NCI-H748 (cell line): ENCODE measurements around the gene INTS6.
"Not testable (repeated sequence)": the region's sequence is repeated elsewhere in the genome, so short reads cannot be mapped to it uniquely, and the experiment has no call there.

ENCODE experiments used
- DNase-seq: peaks from one replicate; lab custom pipeline; 2025; ENCODE audit not compliant: unreplicated experiment; lab: John Stamatoyannopoulos, UW

The INTS6 gene

DNA sequence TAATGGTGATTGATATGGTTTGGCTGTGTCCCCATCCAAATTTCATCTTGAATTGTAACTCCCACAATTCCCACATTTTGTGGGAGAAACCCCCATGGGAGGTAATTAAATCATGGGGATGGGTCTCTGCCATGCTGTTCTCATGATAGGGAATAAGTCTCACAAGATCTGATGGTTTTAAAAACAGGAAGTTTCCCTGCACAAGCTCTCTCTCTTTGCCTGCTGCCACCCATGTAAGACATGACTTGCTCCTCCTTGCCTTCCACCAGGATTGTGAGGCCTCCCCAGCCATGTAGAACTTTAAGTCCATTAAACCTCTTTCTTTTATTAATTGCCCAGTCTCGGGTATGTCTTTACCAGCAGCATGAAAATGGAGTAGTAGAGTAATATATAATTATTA, 37.5 kb downstream of the INTS6 start:
- DNase-seq, result not testable (repeated sequence)

DNA sequence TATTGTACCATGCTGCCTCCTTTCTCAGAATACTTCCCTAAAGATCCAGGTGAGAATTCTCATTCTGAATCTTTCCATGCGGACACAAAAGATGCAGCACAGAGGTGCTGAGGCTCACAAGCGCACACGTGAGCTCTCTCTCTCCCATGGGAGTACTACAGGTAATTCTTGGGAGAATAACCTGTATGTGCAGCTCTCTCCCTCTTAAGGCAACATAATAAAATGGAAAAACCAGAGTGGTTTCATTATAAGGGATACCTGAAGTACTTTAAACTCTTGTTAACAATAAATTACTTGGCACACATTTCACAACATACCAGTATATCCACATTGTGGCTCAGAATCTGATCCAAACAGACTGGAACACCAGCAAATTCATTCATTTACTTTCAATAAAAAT, 40.4 kb downstream of the INTS6 start:
- DNase-seq, result no peak

DNA sequence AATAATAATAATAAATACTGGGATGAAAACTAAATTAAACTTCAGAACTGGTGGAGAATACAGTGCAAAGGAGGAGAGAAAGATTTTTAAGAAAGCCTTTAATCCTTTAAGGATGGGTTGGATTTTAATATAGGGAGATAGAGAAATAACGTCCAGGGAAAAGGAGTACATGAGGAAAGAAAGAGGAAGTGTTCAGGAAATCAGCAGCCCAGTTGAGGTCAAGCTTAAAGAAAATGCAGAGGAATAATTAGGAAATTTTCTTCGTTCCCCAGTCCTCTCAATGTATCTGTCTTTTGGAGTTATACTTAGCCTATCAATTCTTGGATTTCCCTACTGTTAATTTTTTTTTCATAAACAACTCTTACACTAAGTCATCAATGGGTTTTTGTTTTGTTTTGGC, 47.7 kb downstream of the INTS6 start:
- no peak for DNase-seq

DNA sequence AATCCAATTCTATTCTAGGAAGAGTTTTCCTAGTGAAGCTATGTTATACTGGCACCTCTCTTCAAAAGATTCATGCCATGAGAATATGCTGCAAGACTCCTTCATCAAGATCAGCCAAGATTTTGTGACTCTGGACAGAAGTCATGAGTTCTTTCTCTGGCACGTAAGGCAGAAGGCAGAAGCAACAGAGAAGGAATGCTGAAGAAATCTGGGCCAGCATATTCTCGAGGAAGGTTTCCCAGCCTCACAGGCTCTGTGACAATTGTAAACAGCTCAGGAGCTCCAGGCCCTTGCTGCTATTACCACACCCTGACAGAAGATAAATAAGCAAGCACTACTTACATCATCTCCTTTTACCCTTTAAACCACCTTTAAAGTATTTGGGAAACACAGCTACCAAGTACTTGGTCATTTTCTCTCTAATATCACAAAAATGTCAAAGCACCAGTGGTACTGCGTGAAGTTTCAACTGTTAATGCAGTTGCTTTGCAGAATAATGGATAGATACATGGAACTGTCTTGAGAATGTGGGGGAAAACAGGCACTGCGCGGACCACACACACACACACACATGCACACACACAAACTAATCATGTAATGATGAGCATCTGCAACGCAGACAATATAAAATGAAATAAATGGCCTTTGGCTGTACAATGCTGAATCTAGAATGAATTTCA, 55.4 kb downstream of the INTS6 start:
- no peak for DNase-seq

DNA sequence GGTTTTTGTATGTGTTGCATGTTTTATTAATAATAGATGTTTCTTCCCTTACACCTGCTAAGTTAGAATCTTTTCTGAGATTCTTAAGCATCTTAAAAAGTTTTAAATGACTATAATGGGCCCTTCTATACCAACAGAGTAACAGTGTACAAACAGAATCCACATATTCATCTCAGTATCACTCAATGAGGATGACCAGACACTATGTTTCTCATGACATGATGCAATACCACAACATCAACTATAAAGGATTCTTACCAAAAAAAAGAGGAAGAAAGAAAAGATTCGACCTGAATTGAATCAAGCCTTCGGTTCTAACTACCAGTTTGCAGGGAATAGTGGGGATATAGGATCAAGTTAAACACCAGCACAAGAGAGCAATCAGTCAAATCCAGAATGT, 56.5 kb downstream of the INTS6 start:
- DNase-seq, result no peak

DNA sequence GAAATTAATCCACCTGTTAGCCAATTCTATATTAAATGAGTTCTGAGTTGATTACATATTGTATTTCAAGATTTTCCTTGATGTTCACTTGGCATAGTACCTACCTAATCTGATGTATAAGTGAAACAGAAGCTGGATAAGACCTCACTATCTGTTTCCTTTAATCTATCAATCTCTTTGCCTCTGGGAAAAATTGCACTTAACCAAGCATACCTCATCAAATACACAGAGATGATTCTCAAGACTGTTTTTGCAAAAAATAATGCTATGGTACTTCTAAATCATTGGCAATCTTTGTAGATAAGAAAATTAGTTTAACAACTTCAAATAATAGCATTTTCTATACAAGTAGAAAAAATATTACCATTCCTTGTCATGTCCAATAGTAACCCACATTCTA, 58.1 kb downstream of the INTS6 start:
- no peak for DNase-seq

DNA sequence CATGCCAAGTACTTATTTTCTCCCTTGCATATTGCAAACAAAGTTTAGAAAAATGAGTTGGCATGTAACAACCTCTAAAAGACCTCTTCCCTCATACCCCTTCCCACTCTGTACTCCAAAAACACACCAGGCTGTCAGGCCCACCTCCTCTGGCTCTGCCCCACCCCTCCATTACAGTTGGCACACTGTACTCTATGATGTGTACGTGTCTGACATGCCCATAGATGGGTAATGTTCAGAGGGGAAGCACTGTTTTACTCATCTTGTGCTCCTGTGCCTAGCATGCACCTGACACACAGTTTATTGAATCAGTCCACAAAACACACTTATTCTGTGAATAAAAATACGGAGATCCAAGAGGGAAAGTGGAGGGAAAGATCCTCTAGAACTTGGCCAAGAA, 67.7 kb downstream of the INTS6 start:
- DNase-seq, result no peak

DNA sequence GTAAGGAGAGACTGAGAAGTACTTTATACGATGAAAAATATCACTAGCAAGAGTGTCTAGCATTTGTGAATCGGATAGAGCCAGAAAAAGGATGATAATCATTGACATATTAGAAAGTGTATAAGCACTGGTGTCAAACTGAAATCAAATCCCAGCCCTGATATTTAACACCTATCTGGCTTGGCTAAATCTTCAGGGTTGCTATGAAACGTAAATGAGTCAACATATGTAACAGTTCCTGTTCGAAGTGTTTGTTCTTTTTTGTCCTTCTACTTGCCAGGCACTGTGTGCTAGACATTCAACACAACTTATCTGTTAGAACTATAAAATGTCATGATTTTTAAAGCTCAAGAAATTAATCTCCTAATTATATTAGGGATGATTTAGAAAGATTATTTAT, 72.6 kb downstream of the INTS6 start:
- DNase-seq, result peak; percentile 63

DNA sequence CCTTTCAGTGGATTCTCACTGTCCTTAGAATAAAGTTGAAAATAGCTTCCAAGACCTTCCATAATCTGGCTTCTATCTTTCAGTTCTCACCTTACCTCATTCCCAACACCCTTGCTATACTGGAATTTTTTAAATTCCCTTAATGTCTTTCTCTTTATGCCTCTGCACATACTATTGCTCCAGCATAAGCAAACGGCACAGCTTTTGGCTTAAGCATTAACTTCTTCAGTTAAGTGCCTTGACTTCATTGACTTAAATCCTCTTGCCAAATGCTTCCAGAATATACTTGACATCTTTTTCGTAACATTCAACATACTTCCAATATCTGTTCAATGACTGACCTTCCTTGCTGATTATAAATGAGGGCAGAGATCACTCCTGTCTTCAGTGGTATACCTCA, 79.4 kb downstream of the INTS6 start:
- no peak for DNase-seq

DNA sequence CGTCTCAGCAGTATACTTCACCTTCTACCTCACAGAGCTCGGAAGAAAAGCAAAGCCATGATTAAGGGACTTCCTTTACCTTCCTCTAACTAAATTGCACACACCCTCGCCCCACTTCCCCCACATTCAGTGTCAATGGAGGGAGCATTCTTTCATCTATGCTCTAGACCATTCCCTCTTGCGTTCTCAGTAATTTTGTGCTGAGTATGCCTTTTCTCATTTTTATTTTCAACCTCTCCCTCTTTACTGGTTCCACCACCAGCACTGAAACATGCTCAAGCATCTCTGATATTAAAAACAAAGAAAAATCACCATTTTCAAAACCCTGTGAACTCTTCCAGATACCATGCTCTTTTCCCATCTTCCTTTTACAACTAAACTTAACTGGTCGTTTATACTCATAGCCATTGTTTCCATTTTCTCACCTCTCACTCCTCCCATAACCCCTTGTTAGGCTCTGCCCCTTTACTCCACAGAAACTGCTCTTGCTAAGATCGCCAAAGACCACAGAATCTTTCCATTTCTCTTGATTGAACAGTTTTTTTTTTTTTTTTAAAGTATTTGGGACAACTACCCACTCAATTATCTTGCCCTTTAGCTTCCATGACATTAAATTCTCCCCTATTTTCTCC, 81.0 kb downstream of the INTS6 start:
- no peak for DNase-seq

DNA sequence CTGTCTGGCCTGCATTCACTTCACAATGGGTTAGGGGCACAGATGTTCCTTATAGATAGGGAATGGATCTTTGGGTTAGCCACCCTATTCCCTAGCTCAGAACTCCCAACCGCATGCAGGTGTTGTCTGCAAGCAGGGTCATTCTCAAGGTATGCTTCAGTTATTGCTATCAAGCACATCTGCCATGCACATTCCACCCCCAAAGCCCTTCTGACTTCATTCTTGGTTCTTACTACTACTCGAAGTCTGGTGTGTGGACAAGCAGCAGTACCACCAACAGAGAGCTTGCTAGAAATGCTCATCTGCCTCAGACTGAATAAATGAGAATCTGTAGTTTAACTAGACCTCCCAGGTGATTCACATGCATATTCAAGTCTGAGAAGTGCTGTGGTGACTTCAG, 82.0 kb downstream of the INTS6 start:
- DNase-seq, result no peak

DNA sequence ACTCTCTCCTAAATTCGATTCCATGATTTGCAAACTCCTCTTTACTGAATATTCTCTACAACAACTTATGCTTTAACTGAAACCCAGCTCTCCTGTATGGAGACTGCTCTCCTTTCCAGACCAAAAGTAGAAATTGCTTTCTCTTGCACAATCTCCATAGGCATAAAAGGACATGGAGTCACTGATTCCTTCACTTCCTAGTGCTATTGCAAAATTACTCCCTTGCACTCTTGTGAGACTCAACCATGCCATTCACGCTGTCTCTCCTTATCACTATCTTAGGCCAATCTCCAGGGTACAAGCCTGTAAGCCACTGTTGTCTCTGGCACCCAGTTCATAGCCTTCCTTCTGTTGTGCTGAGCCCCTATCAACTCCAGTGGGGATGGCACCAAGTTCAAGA, 82.7 kb downstream of the INTS6 start:
- no peak for DNase-seq

DNA sequence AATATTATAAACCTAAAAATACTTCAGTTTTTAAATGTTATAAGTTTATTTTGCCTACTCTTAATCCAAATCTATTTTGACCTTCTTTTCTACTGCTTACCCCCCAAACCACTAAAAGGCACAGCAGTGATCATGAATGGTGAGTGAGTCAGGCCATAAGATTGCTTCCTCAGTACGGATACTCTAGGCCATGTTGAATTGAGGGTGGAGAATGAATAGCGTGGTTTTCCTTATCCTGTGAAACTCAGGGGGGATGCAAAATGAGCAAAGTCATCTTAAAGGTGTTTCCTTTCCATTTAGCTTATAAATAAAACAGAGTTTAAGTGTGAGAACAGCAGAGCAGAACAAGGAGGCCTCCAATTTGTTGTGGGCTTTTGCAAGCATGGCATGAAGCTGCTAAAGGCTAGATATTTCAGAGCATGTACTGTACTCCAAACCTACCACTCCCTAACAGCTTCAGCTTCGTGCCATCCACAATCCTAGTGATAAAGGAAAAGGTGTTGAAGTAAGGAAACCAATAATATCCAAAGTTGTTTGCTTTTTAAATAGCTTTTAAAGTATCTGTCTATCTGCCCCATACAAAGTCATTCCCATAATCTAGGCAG, 88.3 kb downstream of the INTS6 start:
- DNase-seq, result no peak

DNA sequence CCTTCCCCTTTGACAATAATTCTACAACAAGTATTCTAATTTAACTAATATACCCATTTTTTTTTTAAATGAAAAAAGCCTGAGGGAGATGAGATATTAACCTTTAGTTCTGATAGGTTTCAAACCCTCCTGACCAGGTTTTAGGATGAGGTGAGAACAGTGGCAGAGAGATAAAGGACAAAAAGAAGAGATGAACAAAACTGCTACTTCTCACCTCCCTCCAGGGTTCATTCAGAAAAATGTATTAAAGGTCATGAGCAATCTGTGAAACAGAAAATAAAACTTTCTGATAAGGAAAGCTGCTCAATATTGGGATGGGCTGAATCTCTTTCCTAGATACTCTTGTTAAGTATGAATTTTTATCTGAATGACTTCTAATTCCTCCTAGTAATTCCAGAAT, 89.2 kb downstream of the INTS6 start:
- DNase-seq, result no peak

DNA sequence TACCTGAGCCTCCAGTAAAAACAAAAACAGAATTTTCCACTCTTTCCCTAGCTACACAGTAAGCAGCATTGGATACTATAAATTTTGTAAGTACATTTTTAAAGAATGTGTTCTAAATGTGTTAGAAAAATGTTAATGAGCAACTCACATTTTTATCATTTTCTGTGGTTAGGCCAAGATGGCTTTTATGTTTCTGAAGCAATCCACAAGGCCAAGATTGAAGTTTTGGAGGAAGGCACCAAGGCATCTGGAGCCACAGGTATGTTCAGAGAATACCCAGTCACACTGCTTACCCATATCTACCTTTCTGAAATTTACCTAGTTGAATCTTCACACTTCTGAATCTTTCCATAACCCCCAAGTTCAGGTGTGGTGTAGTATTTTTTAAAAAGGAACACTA, 91.7 kb downstream of the INTS6 start:
- no peak for DNase-seq

DNA sequence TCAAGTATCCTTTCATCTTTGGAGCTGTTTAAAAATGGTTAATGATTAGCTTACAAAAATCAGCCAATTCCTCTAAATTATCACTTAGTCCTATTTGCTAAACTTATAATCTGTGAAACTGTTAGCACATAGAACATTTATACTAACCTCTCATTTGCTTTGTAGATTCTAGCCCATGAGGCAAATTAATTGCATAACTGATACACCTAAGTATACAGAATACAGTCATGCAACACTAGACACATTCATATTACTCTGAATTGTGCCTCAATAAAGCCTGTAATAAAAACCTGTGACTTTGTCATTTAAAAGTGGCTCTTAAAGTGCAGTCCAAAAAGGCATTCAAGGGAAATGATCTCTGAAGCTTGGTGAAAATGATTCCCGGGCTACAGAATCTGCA, 92.3 kb downstream of the INTS6 start:
- no peak for DNase-seq

DNA sequence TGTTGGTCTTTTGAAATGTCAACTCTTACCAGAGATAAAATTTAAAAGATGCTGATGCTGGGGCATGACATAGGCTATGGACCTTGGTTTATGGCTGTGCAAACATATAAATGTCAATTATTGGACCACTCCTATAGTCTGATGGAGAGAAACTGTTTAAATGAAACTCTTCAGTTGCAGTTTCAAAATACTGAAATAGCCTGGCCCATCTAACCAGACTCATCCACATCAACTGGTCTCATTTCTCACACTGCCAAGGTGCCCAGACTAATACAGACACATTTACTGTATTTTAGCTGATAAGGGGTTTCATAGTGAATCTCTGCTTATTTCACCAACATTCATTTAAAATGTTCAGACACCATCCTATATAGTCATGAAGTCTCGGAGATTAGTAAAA, 93.5 kb downstream of the INTS6 start:
- DNase-seq, result no peak

DNA sequence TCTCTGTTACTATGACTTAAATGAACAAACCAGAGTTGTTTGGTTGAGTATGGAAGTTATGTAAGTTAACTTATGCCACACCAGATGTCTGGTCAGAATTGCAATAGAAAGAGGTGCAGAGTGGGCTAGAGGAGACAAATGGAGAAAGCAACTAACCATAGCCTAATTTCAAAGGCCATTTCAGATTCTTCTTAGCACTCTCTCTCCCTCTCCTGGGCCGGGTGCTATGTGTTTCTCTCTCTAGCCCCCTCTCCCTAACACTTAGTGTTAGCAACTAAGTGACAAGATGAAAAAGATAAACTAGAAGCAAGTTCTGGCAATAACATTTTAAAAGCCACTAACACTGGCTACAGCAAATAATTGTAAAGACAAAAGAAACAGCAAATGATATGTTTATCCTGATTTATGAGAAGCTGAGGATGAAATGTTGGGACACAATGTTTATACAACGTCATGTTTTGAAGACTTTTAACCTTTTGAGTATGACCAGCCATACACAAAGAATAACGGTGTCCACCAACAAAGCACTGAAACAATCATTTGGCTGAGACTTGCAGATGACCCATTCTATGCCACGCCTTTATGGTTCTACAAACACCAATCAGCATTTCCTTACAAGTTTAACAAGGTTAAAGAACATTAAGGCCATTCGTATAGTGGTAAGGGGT, 94.8 kb downstream of the INTS6 start:
- DNase-seq, result no peak

DNA sequence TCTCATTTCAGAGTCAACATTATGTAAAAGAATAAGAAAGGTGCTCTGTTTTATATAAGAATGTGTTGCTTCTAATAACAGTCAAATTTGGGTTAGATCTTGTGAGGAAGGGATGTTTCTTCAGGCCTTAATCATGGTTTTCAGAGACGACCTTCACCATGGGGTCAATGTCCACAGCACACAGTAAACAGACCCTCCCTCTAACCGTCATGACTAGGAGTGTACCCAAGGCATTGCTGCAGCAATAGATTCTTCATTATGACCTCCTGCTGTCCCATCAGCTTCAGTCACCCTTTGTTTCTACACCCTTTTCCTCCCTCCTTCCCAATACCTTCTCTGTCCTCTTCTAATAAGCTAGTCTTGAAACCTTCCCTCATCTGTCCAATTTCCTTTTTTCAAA, 97.6 kb downstream of the INTS6 start:
- DNase-seq, result no peak

DNA sequence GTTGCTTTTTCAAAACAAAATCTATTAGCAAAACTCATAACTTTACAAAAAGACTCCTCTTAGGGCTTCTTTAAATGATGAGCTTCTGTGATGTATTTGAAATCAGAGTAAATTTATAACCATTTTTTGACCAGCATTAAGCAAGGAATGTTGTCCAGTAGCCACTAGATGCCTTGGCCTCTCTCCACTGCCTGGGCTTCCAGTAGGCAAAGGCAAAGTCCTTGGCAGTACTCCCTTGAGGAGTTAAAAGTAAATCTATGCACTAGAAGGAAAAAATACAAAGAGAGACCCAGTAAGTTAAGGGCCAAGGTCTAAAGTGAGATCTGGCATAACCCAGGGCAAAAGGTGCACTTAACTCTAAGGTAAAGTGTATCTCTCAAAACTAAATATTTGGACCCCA, 103.8 kb downstream of the INTS6 start:
- DNase-seq, result no peak

DNA sequence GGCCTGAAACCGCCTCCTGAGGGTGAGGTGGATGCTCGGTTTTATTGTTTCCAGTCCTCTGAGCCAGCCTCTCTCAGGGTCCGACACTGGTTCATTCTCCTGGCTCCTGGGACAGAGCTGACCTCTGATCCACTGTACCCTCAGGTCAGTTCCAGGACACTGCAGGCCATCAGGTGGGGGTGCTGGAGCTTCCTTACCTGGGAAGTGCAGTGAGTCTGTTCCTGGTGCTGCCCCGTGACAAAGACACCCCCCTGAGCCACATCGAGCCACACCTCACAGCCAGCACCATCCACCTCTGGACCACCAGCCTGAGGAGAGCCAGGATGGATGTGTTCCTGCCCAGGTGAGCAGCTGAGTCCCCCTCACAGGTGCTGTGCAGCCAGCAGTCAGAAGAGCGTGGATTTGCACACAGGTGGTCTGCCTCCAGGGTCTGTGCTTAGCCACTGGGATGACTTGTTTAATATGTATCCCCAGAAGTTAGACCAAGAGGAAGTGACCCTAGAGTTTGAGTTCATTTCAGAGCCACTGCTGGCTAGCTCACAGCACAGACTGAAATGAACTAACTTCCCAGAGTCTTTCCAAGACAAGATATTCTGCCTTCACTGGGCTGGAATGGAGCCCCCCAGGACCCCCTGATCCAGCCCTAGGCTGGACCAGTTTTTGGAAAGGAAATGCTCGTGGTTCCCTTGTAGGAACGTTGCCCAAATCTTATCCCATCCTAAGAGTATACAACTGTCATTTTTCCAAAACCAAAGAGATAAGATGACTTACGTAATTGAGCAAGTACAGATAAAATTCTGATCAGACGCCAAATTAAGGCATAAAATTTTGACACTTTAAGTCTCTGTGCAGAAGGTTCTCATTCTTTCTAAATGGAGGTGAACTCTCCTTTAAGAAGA, 104.5 kb downstream of the INTS6 start:
- no peak for DNase-seq
